Testis (tissue), 3 donors: ENCODE results near the gene EMP1. TPM values are rescaled to one million over a fixed set of nuclear protein-coding genes. Genes with fewer than 3 reads are reported as not detected.

Source experiments
- DNase-seq: peaks from one replicate; pipeline ENCODE4 v3.0.0-alpha.2; 2019
- H3K27ac ChIP-seq, 2 donors: fragments of 200-600 bp; sonication (generic); one replicate each; pipeline ENCODE4 v1.5.1; 2019
- H3K27me3 ChIP-seq: fragments of 200-600 bp; sonication (generic); one replicate; pipeline ENCODE4 v1.5.1; 2019
- H3K36me3 ChIP-seq: fragments of 200-600 bp; sonication (generic); one replicate; pipeline ENCODE4 v1.5.1; 2017; ENCODE audit warnings: low read depth; ENCODE audit errors: missing control alignments
- H3K4me1 ChIP-seq: fragments of 200-600 bp; sonication (generic); one replicate; pipeline ENCODE4 v1.5.1; 2019
- H3K4me3 ChIP-seq, 2 donors: fragments of 200-600 bp; sonication (generic); one replicate each; pipeline ENCODE4 v1.5.1; 2017 to 2019
- H3K9me3 ChIP-seq: fragments of 200-600 bp; sonication (generic); one replicate; pipeline ENCODE4 v1.5.1; 2017
- POLR2A ChIP-seq: fragments of 450-650 bp; IDR thresholded peaks from one replicate; pipeline ENCODE4 v1.6.1; 2017; ENCODE audit warnings: antibody characterized with exemption, mild to moderate bottlenecking, moderate library complexity
- WGBS, 2 donors: methylation state at CpG; one replicate each; pipeline ENCODE4 v1.1.5; 2018; 5-methylcytosine and 5-hydroxymethylcytosine counted together
- intact Hi-C: fragments of 100-400 bp; cut with DNase I; formaldehyde crosslinking; loops from one replicate; pipeline ENCODE4 v1.15.1; 2023; ENCODE audit warnings: low total_unique reads
- polyA plus RNA-seq: library from polyadenylated mRNA; stranded (reverse); fragments of 350-450 nt; fragmentation: Illumina TruSeq; extraction: RNeasy Lipid Tissue Mini Kit (QIAGEN cat#74804); gene quantifications from one replicate; pipeline ENCODE4 v1.2.3, GENCODE V29; 2014; ENCODE audit warnings: low read depth, low replicate concordance; ENCODE audit not compliant: insufficient read depth
- total RNA-seq, 2 donors: library from RNA; depleted of rRNA; stranded (reverse); fragments of >200 nt; gene quantifications; one replicate each; pipeline ENCODE4 v1.2.3, GENCODE V29; 2016
- TF ChIP-seq, protein P1 (sequence below), 3 experiments: fragments of 450-650 bp in 2 of 3; fragments of 200-600 bp in 1 of 3; sonication (generic) in 1 of 3; IDR thresholded peaks; one replicate each; pipeline ENCODE4 v1.5.1; 2016 to 2019; ENCODE audit warnings: antibody characterized with exemption in 3 of 3, mild to moderate bottlenecking in 2 of 3, moderate library complexity in 1 of 3

Gene EMP1
- total and polyA plus RNA-seq, 3 donors from 2014 or later = 14.1 to 59.4 (median 29.2) TPM

DNA sequence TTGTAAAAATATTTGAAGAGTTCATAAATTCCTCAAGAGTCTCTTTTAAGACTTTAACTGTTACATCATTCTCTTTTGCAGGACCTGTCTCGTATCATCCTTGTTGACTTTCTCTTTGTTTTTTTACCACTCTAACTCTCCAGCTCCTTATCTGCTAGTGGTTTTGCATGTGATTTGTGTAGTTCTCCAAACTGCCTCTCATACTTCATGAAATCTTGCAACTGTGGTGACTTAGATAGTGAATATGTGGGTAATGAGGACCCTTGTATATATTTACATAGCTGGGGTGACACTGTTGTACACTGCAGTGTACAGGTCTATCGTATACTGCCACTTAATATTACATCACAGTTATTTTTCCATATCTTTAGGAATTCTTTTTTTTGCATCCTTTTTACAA lies 40.2 kb upstream of the EMP1 start:
- H3K4me3 ChIP-seq = no peak overlapping the region
- TF ChIP-seq POLR2A = no peak
- TF ChIP-seq, protein P1, sequence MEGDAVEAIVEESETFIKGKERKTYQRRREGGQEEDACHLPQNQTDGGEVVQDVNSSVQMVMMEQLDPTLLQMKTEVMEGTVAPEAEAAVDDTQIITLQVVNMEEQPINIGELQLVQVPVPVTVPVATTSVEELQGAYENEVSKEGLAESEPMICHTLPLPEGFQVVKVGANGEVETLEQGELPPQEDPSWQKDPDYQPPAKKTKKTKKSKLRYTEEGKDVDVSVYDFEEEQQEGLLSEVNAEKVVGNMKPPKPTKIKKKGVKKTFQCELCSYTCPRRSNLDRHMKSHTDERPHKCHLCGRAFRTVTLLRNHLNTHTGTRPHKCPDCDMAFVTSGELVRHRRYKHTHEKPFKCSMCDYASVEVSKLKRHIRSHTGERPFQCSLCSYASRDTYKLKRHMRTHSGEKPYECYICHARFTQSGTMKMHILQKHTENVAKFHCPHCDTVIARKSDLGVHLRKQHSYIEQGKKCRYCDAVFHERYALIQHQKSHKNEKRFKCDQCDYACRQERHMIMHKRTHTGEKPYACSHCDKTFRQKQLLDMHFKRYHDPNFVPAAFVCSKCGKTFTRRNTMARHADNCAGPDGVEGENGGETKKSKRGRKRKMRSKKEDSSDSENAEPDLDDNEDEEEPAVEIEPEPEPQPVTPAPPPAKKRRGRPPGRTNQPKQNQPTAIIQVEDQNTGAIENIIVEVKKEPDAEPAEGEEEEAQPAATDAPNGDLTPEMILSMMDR (IDR thresholded peaks at IDR 0.05) = no peak
- no peaks in the 10 kb centered on the region for H3K9me3 ChIP-seq
- no peak for DNase-seq
- H3K27ac ChIP-seq = no peak overlapping the region
- H3K4me1 ChIP-seq = no peaks in the 10 kb centered on the region
- no peaks in the 10 kb centered on the region for H3K27me3 ChIP-seq
- H3K36me3 ChIP-seq = no peaks in the 10 kb centered on the region
- 52 to 54% methylated on average over 2 of the region's 2 CpGs for WGBS, 2 donors
- intact Hi-C loops = no loop called here

DNA sequence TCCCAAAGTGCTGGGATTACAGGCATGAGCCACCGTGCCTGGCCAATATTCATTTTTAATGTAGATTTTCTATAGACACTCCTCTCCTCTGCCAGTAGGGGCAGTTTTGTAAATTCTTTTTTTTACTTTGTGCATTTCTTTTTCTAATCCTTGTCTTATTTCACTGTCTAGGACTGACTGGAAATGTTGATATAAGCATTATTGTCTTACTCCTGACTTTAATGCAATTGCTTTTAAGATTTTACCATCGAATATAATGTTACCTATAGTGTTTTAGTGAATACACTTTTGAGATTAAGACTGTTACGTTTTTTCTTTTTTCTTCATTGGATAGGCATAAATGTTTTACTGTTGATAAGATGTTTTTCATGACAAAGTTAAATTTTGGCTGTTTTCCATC lies 35.4 kb upstream of the EMP1 start:
- H3K27me3 ChIP-seq = no peaks in the 10 kb centered on the region
- DNase-seq = no peak
- H3K27ac ChIP-seq = no peak overlapping the region
- H3K36me3 ChIP-seq = no peaks in the 10 kb centered on the region
- H3K4me1 ChIP-seq = no peaks in the 10 kb centered on the region
- TF ChIP-seq, protein P1 (IDR thresholded peaks at IDR 0.05) = peak in 1 of 3 experiments; percentile 36
- no peak for TF ChIP-seq POLR2A
- no peaks in the 10 kb centered on the region for H3K9me3 ChIP-seq
- WGBS, 2 donors = 85 to 87% methylated on average over 3 of the region's 3 CpGs
- intact Hi-C loops = no loop called here
- no peak overlapping the region for H3K4me3 ChIP-seq

DNA sequence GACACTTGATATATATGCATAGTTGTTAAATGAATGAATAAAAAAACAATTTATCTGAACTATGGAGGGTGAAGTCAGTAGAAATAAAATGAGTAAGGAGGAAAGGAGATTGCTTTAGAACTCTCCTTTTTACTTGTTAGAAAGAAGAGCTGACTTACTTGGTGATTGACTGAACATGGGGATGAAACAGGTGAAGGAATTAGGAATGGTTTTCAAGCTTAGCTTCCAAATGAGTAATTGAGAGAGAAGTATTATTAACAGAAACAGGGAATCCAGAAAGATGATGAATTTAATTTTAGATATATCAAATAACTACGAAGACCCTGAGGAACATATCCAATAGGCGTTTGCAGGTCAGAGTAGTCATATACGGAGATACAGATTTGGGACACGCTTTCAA lies 33.6 kb upstream of the EMP1 start:
- DNase-seq = no peak
- 96 to 97% methylated on average over 4 of the region's 4 CpGs for WGBS, 2 donors
- intact Hi-C loops = no loop called here
- H3K4me1 ChIP-seq = no peaks in the 10 kb centered on the region
- H3K4me3 ChIP-seq = no peak overlapping the region
- no peaks in the 10 kb centered on the region for H3K9me3 ChIP-seq
- H3K36me3 ChIP-seq = no peaks in the 10 kb centered on the region
- H3K27me3 ChIP-seq = no peaks in the 10 kb centered on the region
- TF ChIP-seq, protein P1 (IDR thresholded peaks at IDR 0.05) = no peak
- no peak for TF ChIP-seq POLR2A
- no peak overlapping the region for H3K27ac ChIP-seq

DNA sequence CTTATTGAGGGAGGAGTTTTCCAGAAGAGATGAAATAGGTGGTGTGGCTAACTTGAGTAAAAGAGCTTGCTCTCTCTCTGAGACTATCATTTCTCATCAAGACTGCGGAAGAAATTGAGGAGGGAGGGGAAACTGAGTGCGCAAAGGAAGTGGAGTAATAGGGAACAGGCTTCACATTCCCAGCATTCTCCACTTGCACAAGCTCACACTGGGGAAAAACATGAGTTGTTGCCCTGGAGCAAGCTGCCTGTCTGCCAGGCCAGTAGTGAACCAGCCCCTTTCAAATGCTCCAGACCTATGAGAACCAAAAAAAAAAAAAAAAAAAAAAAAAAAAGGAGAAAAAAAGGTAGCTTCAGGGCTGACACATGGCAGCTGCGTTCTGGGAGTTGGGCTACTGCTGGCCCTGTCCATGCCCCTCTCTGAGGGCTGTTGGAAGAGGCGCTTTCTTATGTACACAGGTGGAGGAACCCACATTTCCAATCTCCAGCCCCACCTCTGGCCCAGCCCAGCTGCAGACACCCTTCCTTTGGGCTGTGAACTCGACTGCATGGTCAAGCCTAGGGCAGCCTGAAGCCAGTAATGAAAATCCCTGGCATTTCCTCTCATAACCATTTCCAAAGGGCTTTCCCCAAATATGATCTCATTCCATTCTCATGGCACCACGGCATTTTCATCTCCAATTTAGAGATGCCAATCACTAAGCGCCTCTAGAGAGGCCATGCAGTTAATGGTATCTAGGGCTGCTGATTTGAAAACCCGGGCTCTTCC lies 32.5 kb upstream of the EMP1 start:
- H3K27ac ChIP-seq = no peak overlapping the region
- H3K27me3 ChIP-seq = no peaks in the 10 kb centered on the region
- intact Hi-C loops = no loop called here
- H3K4me1 ChIP-seq = no peaks in the 10 kb centered on the region
- no peak overlapping the region for H3K4me3 ChIP-seq
- no peak for DNase-seq
- TF ChIP-seq POLR2A = no peak
- TF ChIP-seq, protein P1 (IDR thresholded peaks at IDR 0.05) = no peak
- WGBS, 2 donors = 92 to 97% methylated on average over 8 of the region's 8 CpGs
- H3K9me3 ChIP-seq = no peaks in the 10 kb centered on the region
- H3K36me3 ChIP-seq = no peaks in the 10 kb centered on the region
